Adipocyte (in vitro differentiated cells): ENCODE data around the gene PIGM.
"Not testable (repeated sequence)": the region's sequence is repeated elsewhere in the genome, so short reads cannot be mapped to it uniquely, and the experiment has no call there.

Experiments
- DNase-seq: peaks from one replicate; pipeline ENCODE4 v3.0.0-alpha.2; 2015; ENCODE audit warnings: low read depth
- H3K27me3 ChIP-seq: replicated peaks from 2 replicates; pipeline ENCODE4 v1.7.0; 2013; ENCODE audit warnings: mild to moderate bottlenecking, low read length, moderate library complexity; ENCODE audit not compliant: control insufficient read depth, insufficient read depth
- H3K36me3 ChIP-seq: 2 replicates; pipeline ENCODE4 v1.7.0; 2013; ENCODE audit warnings: low read length, mild to moderate bottlenecking, moderate library complexity; ENCODE audit not compliant: control insufficient read depth, insufficient read depth, severe bottlenecking
- H3K4me1 ChIP-seq: 2 replicates; pipeline ENCODE4 v1.7.0; 2013; ENCODE audit warnings: mild to moderate bottlenecking, low read length, moderate library complexity; ENCODE audit not compliant: control insufficient read depth, insufficient read depth
- H3K4me3 ChIP-seq: 2 replicates; pipeline ENCODE4 v1.7.0; 2013; ENCODE audit warnings: mild to moderate bottlenecking, low read length, moderate library complexity
- H3K9ac ChIP-seq: 2 replicates; pipeline ENCODE4 v1.7.0; 2013; ENCODE audit warnings: mild to moderate bottlenecking, low read length, moderate library complexity
- H3K9me3 ChIP-seq: 2 replicates; pipeline ENCODE4 v1.7.0; 2013; ENCODE audit warnings: mild to moderate bottlenecking, low read length, moderate library complexity; ENCODE audit not compliant: control insufficient read depth

The PIGM gene

DNA sequence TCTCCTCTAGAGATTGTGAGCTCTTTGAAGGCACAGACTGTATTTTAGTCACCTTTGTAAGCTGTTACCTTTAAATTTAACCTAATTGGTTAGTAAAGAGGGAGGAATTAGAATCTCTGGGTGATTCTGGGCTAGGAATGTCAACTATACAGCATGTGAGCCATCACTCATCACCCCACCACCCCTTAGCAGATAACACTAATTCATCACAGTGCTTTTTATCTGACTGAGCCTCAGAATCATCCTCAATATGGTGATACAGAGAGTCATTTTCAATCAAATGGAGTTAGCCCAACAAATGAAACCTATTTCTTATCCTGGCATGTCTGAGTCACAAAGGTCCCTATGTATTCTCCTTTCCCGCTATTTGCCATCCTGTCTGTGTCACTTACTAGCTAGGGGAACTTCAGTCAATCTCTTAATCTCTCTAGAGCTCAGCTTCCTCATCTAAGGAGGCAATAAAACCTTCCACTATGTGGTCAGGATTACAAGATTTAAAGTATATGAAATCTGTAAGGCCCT lies 24.9 kb upstream of the PIGM start:
- no peak for DNase-seq
- Histone ChIP-seq H3K9me3 (no peaks in the 10 kb centered on the region), H3K36me3 (no peaks in the 10 kb centered on the region), H3K4me3 (no peak overlapping the region), H3K4me1 (no peaks in the 10 kb centered on the region), H3K27me3 (peaks cover 66% of the 10 kb centered on the region), H3K9ac (no peak overlapping the region)

DNA sequence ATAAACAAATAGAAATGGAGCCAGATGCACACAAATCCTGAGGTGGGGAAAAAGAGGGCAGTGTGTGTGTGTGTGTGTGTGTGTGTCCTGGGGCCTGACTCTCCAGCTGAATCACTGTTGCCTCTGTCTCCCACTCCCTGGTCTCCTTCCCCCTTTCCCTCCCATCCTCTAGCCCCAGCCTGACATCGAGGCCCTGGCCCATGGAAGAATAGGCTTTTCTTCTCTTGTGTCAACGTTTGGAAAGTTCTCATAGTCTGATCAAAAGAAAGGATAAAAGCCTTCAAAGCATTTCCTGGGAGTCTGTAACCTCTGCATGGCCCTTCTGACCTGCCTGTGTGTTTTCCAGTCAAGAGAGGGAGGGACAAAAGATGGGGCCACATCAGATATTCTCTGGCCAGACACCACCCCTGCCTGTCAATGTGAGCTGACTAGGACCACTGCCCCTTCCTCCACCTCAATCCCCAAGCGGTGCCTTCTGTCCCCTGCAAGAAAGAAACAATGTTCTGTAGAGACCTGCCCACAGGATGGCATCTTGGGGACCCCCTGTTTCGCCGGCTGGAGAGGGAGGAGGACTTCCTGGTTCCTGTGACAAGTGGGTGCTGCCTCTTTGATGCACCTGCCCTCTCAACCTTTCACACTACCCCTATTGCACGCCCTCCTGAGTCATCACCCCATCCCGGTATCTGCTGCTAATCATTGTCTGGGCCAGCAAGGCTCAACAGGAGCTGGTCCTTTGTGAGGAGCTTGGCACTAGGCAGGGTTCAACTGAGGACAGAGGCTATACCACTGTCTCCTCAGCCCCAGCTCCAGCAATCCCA lies 22.0 kb upstream of the PIGM start:
- no peak for DNase-seq
- Histone ChIP-seq H3K4me3 (no peak overlapping the region), H3K9me3 (no peaks in the 10 kb centered on the region), H3K9ac (no peak overlapping the region), H3K4me1 (no peaks in the 10 kb centered on the region), H3K36me3 (no peaks in the 10 kb centered on the region), H3K27me3 (peaks cover 56% of the 10 kb centered on the region)

DNA sequence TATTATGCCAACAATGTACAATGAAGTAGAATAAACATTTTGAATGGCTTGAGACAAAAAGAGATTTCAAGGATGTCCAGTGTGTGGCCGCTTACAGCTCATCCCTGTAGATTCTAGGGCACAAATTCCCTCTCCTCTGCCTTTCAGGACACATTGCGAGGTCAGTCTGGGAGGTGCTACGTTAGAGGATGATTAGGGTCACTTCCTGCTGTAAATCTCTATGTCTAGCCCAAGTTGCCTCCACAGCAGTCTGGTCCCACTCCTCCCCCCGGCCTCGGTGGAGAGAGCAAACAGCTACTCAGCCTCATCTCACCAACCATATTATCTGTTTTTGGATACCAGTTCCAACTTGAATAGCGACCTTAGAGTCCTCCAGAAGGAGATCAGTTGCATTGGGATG lies 21.1 kb upstream of the PIGM start:
- H3K27me3 ChIP-seq: peaks cover 55% of the 10 kb centered on the region
- no peak overlapping the region for H3K9ac ChIP-seq
- H3K36me3 ChIP-seq: no peaks in the 10 kb centered on the region
- no peaks in the 10 kb centered on the region for H3K9me3 ChIP-seq
- H3K4me3 ChIP-seq: no peak overlapping the region
- no peaks in the 10 kb centered on the region for H3K4me1 ChIP-seq
- no peak for DNase-seq

DNA sequence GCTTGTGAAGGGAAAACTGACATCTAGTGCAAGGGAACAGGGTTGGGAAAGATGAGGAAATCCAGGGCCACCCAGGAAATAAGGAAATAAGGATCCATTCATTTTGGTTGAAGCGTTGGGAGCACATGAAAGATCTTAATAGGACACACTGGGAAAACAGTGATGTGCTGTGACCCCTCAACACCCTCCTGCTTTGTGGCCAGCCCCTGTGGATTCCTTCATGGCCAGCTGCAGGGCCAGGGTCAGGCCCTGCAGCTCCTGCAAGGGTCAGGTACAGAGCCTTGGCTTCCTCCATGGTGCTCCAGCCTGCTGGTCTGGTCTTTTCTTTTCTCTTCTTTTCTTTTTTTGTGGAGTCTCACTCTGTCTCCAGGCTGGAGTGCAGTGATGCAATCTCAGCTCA lies 18.8 kb upstream of the PIGM start:
- no peak overlapping the region for H3K4me3 ChIP-seq
- H3K27me3 ChIP-seq: peaks cover 37% of the 10 kb centered on the region
- no peaks in the 10 kb centered on the region for H3K36me3 ChIP-seq
- H3K4me1 ChIP-seq: peaks cover 6% of the 10 kb centered on the region
- no peak overlapping the region for H3K9ac ChIP-seq
- DNase-seq: no peak
- no peaks in the 10 kb centered on the region for H3K9me3 ChIP-seq

DNA sequence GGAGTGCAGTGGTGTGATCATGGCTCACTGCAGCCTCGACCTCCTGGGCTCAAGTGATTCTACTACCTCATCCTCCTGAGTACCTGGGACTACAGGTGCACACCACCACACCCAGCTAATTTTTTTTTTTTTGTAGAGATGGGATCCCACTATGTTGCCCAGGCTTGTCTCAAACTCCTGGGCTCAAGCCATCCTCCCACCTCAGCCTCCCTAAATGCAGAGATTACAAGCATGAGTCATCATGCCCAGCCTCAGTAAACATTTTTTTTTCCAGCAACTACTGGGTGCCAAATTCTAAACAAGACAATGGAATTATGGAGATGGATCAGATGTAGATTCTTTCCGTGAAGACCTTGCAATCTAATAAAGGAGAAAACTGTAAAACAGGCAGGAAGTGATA lies 18.4 kb upstream of the PIGM start:
- H3K27me3 ChIP-seq: peaks cover 39% of the 10 kb centered on the region

DNA sequence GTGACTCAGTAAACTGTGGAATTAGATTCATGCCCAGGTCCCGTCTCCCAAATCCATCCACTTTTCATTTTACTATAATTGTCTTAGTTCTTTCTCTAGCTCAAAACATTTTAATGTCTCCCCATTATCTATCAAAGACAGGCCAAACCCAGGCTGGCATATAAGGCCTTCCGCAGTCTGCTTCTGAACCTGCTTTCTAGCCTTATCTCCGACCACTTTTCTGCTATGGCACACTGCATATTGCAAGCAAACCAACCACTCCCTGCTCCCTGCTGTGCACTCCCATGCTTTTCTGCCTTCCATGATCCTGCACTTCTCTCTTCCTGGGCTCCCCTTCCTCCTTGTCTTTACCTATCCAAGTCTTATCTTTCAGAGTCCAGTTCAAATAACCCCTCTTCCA lies 17.3 kb upstream of the PIGM start:
- Histone ChIP-seq H3K4me1 (peaks cover 6% of the 10 kb centered on the region), H3K36me3 (no peaks in the 10 kb centered on the region), H3K9ac (no peak overlapping the region), H3K9me3 (no peaks in the 10 kb centered on the region), H3K27me3 (peaks cover 41% of the 10 kb centered on the region), H3K4me3 (no peak overlapping the region)
- DNase-seq: no peak

More for the DNA sequence above, 18.4 kb upstream of the PIGM start:
- H3K4me1 ChIP-seq, H3K36me3 ChIP-seq, H3K4me3 ChIP-seq, H3K9me3 ChIP-seq, H3K9ac ChIP-seq, DNase-seq: not testable (repeated sequence)

DNA sequence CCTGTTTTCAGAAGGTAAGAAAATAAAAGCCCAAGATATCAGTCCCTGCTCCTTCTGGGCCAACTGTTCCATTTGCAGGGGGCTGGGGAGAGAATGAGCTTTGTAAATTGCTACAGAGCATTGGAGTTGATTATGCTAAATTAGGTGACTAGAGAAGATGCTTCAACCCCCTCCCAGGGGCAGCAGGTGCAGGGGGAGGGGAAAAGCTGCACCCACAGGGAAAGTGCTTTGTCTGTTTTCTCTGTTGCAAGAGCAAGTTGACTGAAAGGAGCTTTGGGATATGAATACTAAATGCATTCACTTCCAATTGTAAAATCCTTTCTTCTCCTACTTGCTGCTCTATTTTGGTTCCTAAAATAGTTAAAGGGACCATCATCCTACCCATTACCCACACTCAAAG lies 16.5 kb upstream of the PIGM start:
- no peak for DNase-seq
- H3K4me1 ChIP-seq: peaks cover 6% of the 10 kb centered on the region
- H3K9ac ChIP-seq: no peak overlapping the region
- no peaks in the 10 kb centered on the region for H3K36me3 ChIP-seq
- H3K4me3 ChIP-seq: no peak overlapping the region
- H3K9me3 ChIP-seq: no peaks in the 10 kb centered on the region
- H3K27me3 ChIP-seq: peaks cover 34% of the 10 kb centered on the region

DNA sequence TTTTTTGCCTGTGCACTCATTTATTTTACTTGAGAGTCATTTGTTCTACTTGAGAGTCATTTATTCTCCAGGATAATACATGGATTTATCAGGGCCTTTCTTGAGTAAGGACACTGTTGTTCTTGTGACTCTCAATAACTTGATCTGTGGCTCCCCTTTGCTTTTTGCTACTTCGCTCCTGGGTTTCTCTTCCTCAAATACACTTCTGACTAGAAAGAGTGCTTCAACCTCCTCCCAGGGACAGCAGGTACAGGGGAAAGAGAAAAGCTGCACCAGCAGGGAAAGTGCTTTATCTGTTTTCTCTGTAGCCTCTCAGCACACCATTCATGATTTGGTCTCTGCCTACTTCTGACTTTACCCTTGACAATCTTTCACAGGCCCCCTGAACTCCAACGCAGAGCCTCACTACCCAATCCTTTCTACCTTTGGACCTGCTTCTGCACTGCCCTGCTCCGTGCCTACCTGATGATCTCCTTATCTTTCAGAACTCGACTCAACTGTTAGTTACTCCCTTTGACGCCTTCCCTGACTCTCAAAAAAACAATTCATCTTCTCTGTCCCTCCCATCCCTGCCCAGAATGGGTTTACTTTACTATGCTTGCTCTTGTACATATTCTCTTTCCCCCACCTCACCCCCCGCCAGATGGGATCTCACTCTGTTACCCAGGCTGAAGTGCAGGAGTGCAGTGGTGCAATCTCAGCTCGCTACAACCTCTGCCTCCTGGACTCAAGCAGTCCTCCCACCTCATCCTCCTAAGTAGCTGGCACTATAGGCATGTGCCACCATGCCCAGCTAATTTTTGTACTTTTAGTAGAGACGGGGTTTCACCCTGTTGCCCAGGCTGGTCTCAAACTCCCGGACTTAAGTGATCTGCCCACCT lies 15.6 kb upstream of the PIGM start:
- no peak overlapping the region for H3K4me3 ChIP-seq
- no peak for DNase-seq
- H3K9ac ChIP-seq: peak overlapping the region; percentile 36
- no peaks in the 10 kb centered on the region for H3K36me3 ChIP-seq
- no peaks in the 10 kb centered on the region for H3K9me3 ChIP-seq
- H3K4me1 ChIP-seq: peaks cover 6% of the 10 kb centered on the region
- H3K27me3 ChIP-seq: peaks cover 26% of the 10 kb centered on the region

DNA sequence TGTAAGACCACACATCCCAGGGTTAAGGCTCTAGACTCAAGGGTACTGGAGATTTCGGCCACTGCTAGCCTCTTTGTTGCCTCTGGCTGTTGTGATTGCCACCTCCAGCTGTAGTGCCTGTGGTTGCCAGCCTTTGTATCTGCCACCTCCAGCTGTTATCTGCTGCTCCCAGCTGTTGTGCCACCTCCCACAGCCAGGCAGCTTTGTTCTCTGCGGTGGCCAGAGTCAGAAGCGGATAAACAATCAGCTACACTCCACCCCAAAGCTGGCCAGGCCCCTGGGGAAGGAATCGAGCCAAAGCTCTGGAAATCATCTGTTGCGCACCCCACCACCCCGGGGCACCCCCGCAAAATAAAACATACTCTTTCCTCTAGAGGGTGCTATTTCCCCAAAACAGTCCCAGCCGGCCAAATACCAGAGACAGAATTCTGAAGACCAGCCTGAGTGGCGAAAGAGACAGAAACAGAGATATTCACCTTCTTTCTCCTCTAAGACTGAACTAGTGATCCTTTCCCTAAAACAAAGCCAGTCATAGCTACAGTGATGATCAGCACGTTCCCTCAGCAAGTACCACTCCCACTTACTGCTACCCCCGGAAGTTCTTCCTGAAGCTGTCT lies 14.8 kb upstream of the PIGM start:
- DNase-seq: peak; percentile 78
- no peaks in the 10 kb centered on the region for H3K36me3 ChIP-seq
- peaks cover 19% of the 10 kb centered on the region for H3K27me3 ChIP-seq
- H3K4me3 ChIP-seq: no peak overlapping the region
- peak overlapping the region; percentile 36 for H3K9ac ChIP-seq
- H3K4me1 ChIP-seq: peaks cover 6% of the 10 kb centered on the region
- no peaks in the 10 kb centered on the region for H3K9me3 ChIP-seq

DNA sequence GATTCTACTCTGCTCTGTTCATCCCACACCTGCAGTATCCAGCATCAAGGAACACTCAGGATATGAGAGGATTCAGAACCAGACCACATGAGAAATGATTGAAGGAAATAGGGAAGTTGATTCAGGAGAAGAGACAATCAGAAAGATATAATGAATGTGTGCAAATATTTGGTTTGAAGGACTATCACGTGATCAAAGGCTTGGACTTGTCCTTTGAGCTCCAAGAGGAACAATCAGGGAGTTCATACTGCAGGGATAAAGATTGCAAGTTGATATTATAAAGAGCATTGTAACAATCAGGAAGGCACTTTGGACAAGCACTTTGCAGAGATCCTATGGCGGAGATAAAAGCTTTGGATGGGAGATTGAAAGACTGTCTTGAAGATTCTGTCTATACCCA lies 13.9 kb upstream of the PIGM start:
- Histone ChIP-seq H3K4me3 (no peak overlapping the region), H3K36me3 (no peaks in the 10 kb centered on the region), H3K4me1 (peaks cover 6% of the 10 kb centered on the region), H3K9me3 (no peaks in the 10 kb centered on the region), H3K27me3 (peaks cover 16% of the 10 kb centered on the region), H3K9ac (no peak overlapping the region)
- no peak for DNase-seq

DNA sequence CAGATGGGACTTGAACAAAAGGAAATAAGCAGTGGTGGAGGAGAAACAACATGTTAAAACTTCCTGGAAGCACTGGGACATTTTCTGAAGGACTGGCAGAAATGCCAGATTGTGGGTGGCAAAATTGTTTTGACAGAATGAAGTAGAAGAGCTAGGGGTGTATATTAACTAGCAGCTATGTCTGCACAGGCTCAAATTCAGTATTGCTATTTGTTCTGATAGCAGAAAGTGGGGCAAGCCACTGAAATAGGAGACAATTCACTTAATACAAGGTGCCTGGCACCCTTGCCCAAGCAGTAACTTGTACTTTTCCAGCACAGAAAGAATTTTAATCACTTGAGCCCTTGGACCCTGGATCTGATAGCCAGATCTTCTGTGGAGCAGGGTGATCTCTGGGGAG lies 11.8 kb upstream of the PIGM start:
- Histone ChIP-seq H3K4me3 (no peak overlapping the region), H3K9me3 (no peaks in the 10 kb centered on the region), H3K36me3 (no peaks in the 10 kb centered on the region), H3K4me1 (peaks cover 6% of the 10 kb centered on the region), H3K9ac (no peak overlapping the region), H3K27me3 (peaks cover 16% of the 10 kb centered on the region)
- DNase-seq: no peak
